ENCODE data around the gene WNT11.

WNT11 gene

GRCh38 chr11:76216536-76217325, 10.4 kb upstream of the WNT11 start:
- Histone ChIP-seq H3K9me3 (ENCODE audit: low read length) (no peaks in the 10 kb centered on the region), H3K4me3 (ENCODE audit: low read depth in 1 of 2, low read length in 2 of 2) (no peak overlapping the region), H3K27ac (ENCODE audit: low read depth, low read length) (no peak overlapping the region), H3K9ac (ENCODE audit: low read length) (no peak overlapping the region), H3K4me1 (ENCODE audit: insufficient read depth, low read length) (no peaks in the 10 kb centered on the region), H3K27me3 (ENCODE audit: control insufficient read depth in 1 of 2, insufficient read depth in 2 of 2, low read length in 2 of 2) (no peaks in the 10 kb centered on the region), H3K36me3 (ENCODE audit: insufficient read depth, low read length) (no peaks in the 10 kb centered on the region)

GRCh38 chr11:76215941-76216340, 9.6 kb upstream of the WNT11 start:
- H3K4me3 ChIP-seq (ENCODE audit: low read depth in 1 of 2, low read length in 2 of 2), result no peak overlapping the region
- no peak overlapping the region for H3K9ac ChIP-seq (ENCODE audit: low read length)
- no peaks in the 10 kb centered on the region for H3K27me3 ChIP-seq (ENCODE audit: control insufficient read depth in 1 of 2, insufficient read depth in 2 of 2, low read length in 2 of 2)
- H3K9me3 ChIP-seq (ENCODE audit: low read length), result no peaks in the 10 kb centered on the region
- H3K36me3 ChIP-seq (ENCODE audit: insufficient read depth, low read length), result no peaks in the 10 kb centered on the region
- H3K4me1 ChIP-seq (ENCODE audit: insufficient read depth, low read length), result peaks cover 1% of the 10 kb centered on the region
- H3K27ac ChIP-seq (ENCODE audit: low read depth, low read length), result no peak overlapping the region

GRCh38 chr11:76214968-76215548, 8.8 kb upstream of the WNT11 start:
- no peak overlapping the region for H3K9ac ChIP-seq (ENCODE audit: low read length)
- H3K9me3 ChIP-seq (ENCODE audit: low read length), result no peaks in the 10 kb centered on the region
- no peak overlapping the region for H3K4me3 ChIP-seq (ENCODE audit: low read depth in 1 of 2, low read length in 2 of 2)
- no peaks in the 10 kb centered on the region for H3K27me3 ChIP-seq (ENCODE audit: control insufficient read depth in 1 of 2, insufficient read depth in 2 of 2, low read length in 2 of 2)
- H3K4me1 ChIP-seq (ENCODE audit: insufficient read depth, low read length), result peaks cover 4% of the 10 kb centered on the region
- H3K27ac ChIP-seq (ENCODE audit: low read depth, low read length), result no peak overlapping the region
- no peaks in the 10 kb centered on the region for H3K36me3 ChIP-seq (ENCODE audit: insufficient read depth, low read length)

- Histone ChIP-seq H3K4me1 (ENCODE audit: insufficient read depth, low read length) (peaks cover 4% of the 10 kb centered on the region), H3K27me3 (ENCODE audit: control insufficient read depth in 1 of 2, insufficient read depth in 2 of 2, low read length in 2 of 2) (peaks cover 0 to 3% of the 10 kb centered on the region in 2 donors), H3K9me3 (ENCODE audit: low read length) (no peaks in the 10 kb centered on the region), H3K36me3 (ENCODE audit: insufficient read depth, low read length) (no peaks in the 10 kb centered on the region), H3K4me3 (ENCODE audit: low read depth in 1 of 2, low read length in 2 of 2) (no peak overlapping the region), H3K27ac (ENCODE audit: low read depth, low read length) (no peak overlapping the region), H3K9ac (ENCODE audit: low read length) (no peak overlapping the region)
Observed at GRCh38 chr11:76214186-76214585, 7.9 kb upstream of the WNT11 start.

GRCh38 chr11:76212086-76213035, 6.1 kb upstream of the WNT11 start:
- H3K4me3 ChIP-seq (ENCODE audit: low read depth in 1 of 2, low read length in 2 of 2), result no peak overlapping the region
- H3K27me3 ChIP-seq (ENCODE audit: control insufficient read depth in 1 of 2, insufficient read depth in 2 of 2, low read length in 2 of 2), result peaks cover 0 to 18% of the 10 kb centered on the region in 2 donors

GRCh38 chr11:76210931-76211851, 4.9 kb upstream of the WNT11 start:
- H3K4me3 ChIP-seq (ENCODE audit: low read depth in 1 of 2, low read length in 2 of 2), result peak overlapping the region; percentile 68 to 81
- peaks cover 21% of the 10 kb centered on the region for H3K4me1 ChIP-seq (ENCODE audit: insufficient read depth, low read length)
- H3K9ac ChIP-seq (ENCODE audit: low read length), result no peak overlapping the region
- H3K27me3 ChIP-seq (ENCODE audit: control insufficient read depth in 1 of 2, insufficient read depth in 2 of 2, low read length in 2 of 2), result peaks cover 0 to 23% of the 10 kb centered on the region in 2 donors
- H3K36me3 ChIP-seq (ENCODE audit: insufficient read depth, low read length), result no peaks in the 10 kb centered on the region
- H3K9me3 ChIP-seq (ENCODE audit: low read length), result no peaks in the 10 kb centered on the region
- no peak overlapping the region for H3K27ac ChIP-seq (ENCODE audit: low read depth, low read length)

More at GRCh38 chr11:76212086-76213035, 6.1 kb upstream of the WNT11 start:
- no peak overlapping the region for H3K27ac ChIP-seq (ENCODE audit: low read depth, low read length)
- peaks cover 13% of the 10 kb centered on the region for H3K4me1 ChIP-seq (ENCODE audit: insufficient read depth, low read length)
- no peaks in the 10 kb centered on the region for H3K36me3 ChIP-seq (ENCODE audit: insufficient read depth, low read length)
- H3K9me3 ChIP-seq (ENCODE audit: low read length), result no peaks in the 10 kb centered on the region
- H3K9ac ChIP-seq (ENCODE audit: low read length), result no peak overlapping the region

GRCh38 chr11:76209973-76210930, 4.0 kb upstream of the WNT11 start:
- Histone ChIP-seq H3K9ac (ENCODE audit: low read length) (no peak overlapping the region), H3K4me1 (ENCODE audit: insufficient read depth, low read length) (peaks cover 26% of the 10 kb centered on the region), H3K27me3 (ENCODE audit: control insufficient read depth in 1 of 2, insufficient read depth in 2 of 2, low read length in 2 of 2) (peaks cover 9 to 32% of the 10 kb centered on the region in 2 donors)

GRCh38 chr11:76209375-76209972, 3.2 kb upstream of the WNT11 start:
- H3K27me3 ChIP-seq (ENCODE audit: control insufficient read depth in 1 of 2, insufficient read depth in 2 of 2, low read length in 2 of 2), result peaks cover 16 to 38% of the 10 kb centered on the region in 2 donors
- H3K4me1 ChIP-seq (ENCODE audit: insufficient read depth, low read length), result peaks cover 26% of the 10 kb centered on the region
- peak overlapping the region; percentile 68 to 81 for H3K4me3 ChIP-seq (ENCODE audit: low read depth in 1 of 2, low read length in 2 of 2)
- H3K9me3 ChIP-seq (ENCODE audit: low read length), result no peaks in the 10 kb centered on the region
- H3K27ac ChIP-seq (ENCODE audit: low read depth, low read length), result no peak overlapping the region
- H3K9ac ChIP-seq (ENCODE audit: low read length), result no peak overlapping the region
- H3K36me3 ChIP-seq (ENCODE audit: insufficient read depth, low read length), result no peaks in the 10 kb centered on the region

More at GRCh38 chr11:76209973-76210930, 4.0 kb upstream of the WNT11 start:
- H3K27ac ChIP-seq (ENCODE audit: low read depth, low read length), result no peak overlapping the region
- no peaks in the 10 kb centered on the region for H3K36me3 ChIP-seq (ENCODE audit: insufficient read depth, low read length)
- no peaks in the 10 kb centered on the region for H3K9me3 ChIP-seq (ENCODE audit: low read length)
- H3K4me3 ChIP-seq (ENCODE audit: low read depth in 1 of 2, low read length in 2 of 2), result peak overlapping the region; percentile 68 to 81

- Histone ChIP-seq H3K27me3 (ENCODE audit: control insufficient read depth in 1 of 2, insufficient read depth in 2 of 2, low read length in 2 of 2) (peaks cover 23 to 45% of the 10 kb centered on the region in 2 donors), H3K9ac (ENCODE audit: low read length) (no peak overlapping the region), H3K36me3 (ENCODE audit: insufficient read depth, low read length) (no peaks in the 10 kb centered on the region), H3K4me1 (ENCODE audit: insufficient read depth, low read length) (peaks cover 26% of the 10 kb centered on the region), H3K9me3 (ENCODE audit: low read length) (no peaks in the 10 kb centered on the region), H3K27ac (ENCODE audit: low read depth, low read length) (no peak overlapping the region), H3K4me3 (ENCODE audit: low read depth in 1 of 2, low read length in 2 of 2) (peak overlapping the region; percentile 68 to 81)
Observed at GRCh38 chr11:76208438-76209374, 2.4 kb upstream of the WNT11 start.

Measured in muscle layer of colon (tissue), 2 donors.